NCI-H524 treated with DMSO at 0.1 percent for 48 hours (cell line): ENCODE results near the gene LPXN.
A peak's percentile ranks its signal among the peaks of the same experiment; 100 is the strongest.
"Not testable (repeated sequence)": the region's sequence is repeated elsewhere in the genome, so short reads cannot be mapped to it uniquely, and the experiment has no call there.

Experiments used
- DNase-seq: peaks from one replicate; lab custom pipeline; 2025; lab: John Stamatoyannopoulos, UW

The LPXN gene

DNA sequence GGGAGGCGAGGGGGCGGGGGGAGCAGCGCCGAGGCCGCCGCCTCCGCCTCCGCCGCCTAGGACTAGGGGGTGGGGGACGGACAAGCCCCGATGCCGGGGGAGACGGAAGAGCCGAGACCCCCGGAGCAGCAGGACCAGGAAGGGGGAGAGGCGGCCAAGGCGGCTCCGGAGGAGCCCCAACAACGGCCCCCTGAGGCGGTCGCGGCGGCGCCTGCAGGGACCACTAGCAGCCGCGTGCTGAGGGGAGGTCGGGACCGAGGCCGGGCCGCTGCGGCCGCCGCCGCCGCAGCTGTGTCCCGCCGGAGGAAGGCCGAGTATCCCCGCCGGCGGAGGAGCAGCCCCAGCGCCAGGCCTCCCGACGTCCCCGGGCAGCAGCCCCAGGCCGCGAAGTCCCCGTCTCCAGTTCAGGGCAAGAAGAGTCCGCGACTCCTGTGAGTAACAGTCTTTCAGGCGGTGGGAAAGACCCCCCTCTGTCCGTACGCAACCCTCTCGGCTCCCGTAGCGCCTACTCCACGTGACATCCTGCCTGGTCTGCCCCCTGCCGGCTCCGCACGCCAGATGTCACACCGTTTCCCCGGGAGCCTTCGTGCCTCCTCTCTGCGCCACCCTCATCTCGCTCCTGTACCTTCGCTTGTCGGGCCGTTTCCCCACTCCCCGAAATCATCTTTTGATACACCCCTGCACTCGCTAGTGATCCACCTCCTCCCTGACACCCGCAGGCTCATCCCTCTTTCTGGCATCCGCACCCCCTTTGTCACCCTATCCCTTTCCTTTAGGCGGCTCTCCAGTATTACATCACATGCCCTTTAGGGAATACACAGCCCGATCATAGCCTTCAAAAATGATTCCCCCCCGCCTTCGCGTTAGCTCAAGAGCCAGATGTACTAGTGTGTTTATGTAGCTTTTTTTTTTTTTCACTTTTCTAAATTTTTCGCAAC, 3.8 kb upstream of the LPXN start:
- DNase-seq: peak; percentile 26

DNA sequence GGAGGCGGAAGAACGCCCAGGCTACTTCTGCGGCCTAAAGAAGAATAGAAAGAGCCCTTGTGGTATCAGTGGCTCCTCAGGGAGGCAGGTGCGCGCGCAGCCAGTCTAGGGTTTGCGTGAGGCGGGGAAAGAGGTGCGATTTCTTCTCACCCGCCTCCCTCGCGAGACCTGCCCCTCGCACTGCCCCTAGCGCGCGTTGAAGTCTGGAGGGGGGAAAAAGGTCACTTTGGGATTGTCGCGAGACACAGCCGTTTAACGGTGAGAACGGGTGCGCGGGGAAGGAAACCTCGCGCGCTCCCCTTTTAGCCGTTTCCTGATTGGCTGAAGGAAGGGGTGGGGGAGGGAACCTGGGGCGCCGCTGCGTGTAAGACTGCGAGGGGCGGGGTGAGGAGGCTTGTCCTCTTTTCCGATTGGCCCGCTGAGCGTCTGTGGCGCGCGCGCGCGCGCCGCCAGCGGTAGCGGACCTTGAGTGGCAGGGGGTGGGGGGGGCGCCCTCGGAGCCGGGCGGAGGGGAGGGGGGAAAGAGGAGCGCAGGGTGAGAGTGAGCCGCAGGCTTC, 3.1 kb upstream of the LPXN start, which contains the start of gene ZFP91:
Gene ZFP91 (plus strand): TSS at position 429 of the 557 bp plus-strand sequence. CDS start 219 bp downstream, outside the sequence.
- DNase-seq: peak; percentile 75

DNA sequence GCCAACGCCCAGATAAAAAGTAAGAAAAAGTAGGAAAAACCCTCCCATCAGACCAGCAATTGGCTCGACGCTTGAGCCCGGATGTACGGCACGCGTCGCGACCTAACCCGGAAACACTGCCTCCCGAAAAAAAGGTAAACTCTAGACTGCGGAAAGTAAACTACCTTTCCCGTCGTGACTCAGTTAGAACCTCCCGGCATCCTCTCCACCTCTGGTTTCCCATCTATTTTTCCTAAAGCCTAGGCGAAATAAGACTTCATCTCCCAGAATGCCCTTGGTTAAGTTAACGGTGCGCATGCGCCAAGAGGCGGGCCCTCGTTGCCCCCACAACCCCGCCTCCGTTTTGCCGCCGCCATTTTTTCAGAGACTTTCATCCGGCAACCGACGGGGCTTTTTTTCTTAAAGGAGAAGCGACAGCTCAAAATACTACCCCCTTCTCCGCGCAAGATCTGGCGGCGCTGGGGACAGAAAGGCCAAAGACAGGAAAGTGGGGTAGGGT, 2.5 kb upstream of the LPXN start:
- peak; percentile 97 for DNase-seq

DNA sequence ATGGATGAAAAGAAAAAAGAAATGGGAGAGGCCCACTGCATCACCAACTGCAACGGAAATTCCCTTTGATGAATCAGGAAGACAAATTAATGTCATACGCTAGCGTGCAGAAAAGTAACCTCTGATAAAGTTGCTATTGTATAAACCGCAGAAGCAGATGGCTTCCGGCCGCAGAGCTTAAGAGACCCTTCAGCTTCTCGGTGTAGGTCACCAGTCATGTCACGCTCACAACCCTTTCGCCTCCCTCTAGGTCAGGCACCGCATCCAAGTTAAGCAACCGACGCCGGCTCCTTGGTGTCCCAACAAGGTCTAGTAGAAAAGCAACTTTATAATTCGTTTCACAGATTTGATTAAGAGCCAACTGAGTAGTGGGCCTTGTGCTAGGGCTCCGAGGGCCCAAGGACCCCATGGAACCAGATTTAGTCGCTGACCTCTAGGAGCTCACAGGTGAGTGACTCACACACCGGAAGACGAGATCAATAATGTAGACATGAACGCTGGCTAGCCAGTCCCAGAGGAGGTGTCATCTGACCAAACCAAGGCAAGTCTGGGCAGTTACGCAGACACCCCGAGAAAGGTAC, 2.0 kb upstream of the LPXN start:
- DNase-seq: peak; percentile 8

DNA sequence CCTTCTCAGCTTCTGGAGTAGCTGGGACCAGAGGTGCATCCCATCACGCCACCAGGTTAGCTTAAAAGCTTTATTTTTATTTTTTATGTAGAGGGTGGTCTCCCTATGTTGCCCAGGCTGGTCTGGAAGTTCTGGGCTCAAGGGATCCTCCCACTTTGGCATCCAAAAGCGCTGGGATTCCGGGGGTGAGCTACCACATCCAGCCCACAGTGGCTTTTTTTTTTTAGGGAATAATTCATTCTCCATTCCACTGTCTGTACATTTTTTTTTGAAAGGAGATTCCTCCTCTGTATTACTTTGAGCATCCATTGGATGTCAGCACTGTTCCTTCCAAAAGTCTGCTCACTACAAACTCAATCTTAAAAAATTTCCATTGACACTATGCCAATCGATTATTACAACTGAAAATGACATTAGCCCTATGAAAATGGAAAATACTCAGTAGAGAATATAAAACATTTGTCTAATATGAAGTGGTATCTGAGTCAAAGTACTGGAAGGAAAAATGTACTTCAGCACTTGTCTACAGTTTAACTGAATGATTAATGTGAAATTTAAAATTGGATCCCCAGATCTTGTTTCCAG, 1.3 kb upstream of the LPXN start:
- no peak for DNase-seq

DNA sequence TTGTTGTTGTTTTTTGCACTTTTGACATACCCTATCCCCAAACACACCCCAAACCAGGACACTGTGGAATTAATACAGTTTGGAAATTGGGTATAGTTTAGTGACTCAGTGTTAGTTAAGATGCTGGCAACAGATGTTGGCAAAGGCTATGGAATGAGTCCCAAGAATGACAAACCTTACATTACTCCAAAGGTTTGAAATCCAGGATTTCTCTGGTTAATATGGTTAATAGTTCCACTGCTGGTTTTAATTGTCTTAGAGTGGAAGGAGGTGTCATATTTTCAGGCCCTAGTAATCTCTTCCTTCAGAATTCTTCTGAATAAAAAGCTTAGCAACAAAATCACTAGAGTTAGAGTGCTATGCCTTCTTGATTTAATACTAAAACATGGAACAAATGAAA, 775 bp downstream of the LPXN start:
- no peak for DNase-seq

DNA sequence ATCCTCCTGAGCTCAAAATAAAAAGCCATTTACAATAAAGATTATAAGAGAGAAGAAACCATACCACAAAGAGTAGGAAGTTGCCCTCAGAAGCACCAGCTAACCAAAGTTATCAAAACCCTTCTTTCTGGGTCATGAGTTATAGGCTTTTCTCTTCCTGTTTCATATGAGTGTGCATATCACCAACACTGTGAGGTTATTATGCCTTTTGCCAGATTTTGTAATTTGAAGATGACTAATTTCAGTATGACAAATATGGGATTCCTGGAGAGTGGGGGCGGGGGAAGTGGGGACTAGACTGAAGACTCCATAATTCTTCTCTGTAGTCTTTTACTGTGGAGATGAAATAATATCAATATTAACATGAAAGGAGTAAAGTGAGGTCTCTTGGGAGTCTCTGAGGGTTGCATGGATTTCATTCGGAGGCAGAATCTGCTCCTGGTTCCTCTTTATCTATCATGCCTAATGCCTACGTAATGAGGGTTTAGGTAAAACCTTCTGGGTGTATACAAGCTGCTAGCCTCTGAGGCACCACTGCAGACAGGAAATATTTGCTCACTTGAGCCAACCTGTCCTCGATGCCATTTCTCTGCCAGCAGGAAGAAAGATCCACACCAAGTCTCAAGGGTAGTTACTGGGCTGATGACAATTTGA, 2.1 kb downstream of the LPXN start:
- DNase-seq: no peak

DNA sequence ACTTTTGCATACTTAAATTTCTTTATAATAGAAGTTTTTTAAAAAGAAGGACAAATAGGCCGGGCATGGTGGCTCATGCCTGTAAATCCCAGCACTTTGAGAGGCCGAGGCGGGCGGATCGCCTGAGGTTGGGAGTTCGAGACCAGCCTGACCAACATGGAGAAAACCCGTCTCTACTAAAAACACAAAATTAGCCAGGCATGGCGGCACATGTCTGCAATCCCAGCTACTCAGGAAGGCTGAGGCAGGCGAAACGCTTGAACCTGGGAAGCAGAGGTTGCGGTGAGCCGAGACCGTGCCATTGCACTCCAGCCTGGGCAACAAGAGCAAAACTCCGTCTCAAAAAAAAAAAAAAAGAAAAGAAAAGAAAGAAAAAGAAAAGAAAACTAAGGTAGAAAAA, 2.8 kb downstream of the LPXN start:
- not testable (repeated sequence) for DNase-seq

DNA sequence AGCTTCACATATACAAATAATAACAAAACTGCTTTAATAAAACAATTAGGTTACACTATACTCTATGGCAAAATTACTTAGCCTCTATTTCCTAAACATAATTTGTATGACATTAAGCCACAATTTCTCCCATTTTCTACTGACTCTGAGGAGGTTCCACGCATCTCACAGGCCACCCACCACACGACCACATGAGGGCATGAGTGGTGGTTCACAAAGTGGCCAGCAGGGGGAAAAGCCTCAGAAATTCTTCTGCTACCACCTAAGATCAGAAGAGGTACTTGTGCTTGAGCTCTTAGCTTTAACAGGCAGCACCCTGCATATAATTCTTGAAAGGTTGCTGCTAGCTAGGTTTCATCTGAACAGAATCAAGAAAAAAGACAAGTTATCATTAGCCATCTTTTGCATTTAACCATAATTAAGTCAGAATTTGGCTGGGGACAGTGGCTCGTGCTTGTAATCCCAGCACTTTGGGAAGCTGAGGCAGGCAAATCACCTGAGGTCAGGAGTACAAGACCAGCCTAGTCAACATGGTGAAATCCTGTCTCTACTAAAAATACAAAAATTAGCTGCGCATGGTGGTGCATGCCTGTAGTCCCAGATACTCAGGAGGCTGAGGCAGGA, 7.7 kb downstream of the LPXN start:
- no peak for DNase-seq

DNA sequence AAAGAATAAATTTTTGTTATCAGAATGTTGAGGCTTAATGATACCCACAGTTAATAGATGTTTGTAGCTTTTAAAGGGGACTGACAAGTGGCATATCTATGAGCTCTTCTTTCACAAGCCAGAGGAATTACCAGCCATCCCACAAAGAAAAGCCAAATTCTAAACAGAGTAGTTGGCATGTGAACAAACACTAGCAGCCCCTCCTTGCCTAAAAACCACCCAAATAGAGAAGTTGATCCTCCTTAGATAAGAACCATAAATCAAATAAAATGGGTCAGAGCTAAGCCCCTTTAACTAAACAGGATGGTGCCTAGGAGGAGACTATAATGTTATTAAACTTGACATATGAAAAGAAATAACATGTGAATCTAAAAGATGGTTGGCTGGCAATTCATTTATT, 11.4 kb downstream of the LPXN start:
- DNase-seq: no peak

DNA sequence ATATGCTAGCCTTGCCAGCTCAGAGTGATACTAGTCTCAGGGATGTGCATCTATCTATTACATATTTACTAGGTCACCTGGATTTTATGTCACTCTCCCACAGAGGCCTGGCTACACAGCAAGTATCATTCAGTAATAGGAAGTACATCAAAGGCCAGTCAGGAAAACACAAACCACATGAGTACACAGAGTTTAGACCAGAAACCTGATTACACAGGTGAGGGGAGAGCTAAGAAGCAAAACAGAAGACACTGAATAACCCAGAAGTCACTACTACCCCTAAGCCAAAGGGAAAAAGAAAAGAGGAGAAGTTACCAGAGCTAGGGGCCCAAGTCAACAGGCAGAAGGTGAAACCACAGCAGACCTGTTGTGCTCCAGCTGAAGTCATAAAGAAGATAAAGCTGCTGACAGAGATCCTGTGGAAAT, 13.3 kb downstream of the LPXN start:
- no peak for DNase-seq

DNA sequence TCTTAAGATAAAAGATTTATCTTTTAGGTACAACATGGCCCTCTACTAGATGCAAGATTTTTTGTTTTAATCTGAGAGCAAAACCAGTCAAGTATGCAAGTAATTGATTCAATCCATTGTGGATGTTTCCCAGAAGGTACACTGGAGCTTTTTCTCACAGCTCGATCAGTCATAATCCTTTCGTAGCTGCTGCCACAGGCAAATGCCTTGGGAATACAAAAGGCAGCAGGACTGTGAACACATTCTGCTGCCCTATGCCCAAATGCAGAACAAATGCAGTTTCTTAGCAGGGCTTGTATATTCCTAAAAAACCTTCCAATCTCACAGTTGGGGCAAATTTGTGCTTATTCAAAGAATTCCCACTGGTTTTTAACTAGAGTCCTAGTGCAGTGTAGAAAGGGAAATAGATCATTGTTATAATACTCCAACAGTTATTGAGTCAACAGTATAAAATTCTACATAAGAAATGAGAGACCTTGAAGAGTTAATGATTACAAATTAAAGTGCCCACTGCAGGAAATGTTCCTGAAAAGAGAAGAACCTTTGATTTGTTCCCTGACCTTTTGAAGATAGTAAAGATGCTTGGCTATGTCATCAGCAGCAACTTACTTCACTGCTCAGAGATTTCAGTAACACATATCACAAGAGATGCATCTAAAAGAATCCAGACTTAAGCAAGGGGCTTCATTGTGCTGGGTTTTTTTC, 14.1 kb downstream of the LPXN start:
- DNase-seq: no peak

DNA sequence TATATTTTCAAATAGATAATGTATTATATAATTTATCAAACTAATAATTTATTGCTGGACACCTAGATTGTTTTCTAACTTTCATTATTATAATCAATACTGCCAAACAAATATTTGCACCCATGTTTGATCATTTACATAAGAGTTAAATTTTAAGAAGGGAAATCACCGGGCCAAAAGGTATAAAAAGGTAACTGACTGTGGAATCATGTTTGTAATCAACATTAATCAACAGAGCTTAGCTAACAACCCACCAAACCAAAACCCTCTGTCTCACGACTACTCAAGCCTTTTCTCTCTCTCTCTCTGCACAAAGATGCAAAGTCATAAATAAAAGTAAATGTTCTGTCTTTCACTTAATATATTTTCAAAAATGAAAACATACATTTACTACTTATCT, 14.8 kb downstream of the LPXN start:
- DNase-seq: no peak

DNA sequence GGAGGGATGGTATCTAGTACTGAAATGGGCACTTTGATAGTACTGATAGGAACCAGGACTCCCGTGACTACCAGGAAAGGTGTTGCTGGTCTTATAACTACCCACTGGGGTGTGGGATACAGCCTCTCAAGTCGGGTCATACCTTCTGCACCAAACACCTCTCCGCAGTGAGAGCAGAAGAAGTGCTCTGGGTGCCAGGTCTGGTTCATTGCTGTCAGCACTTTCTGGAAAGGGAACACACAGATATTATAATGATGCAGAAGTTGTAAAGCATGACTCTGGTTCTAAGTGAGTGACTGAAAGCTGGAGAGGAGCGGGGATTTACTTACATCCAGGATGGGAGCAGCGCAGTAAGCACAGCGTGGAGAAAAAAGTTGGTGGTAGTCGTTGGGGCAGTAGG, 26.0 kb downstream of the LPXN start:
- DNase-seq: no peak

DNA sequence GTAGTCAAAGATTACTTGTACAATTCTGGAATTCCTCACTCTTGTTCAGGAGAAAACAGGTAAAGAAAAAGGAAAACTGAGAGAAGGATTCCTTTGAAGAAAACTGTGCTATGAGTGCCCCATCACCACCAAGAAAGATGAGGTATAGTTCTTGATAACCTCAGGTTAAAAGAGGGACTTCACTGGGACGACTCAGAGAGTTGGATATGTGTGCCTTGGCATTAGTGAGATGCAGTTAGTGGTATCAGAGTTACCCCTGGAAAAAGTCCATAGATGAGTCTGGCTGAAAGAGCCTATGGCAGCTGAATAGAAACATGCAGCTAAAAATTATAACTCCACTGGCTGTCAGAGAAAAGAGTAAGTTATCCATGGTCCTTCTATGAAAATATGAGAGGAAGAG, 28.8 kb downstream of the LPXN start:
- DNase-seq: no peak

DNA sequence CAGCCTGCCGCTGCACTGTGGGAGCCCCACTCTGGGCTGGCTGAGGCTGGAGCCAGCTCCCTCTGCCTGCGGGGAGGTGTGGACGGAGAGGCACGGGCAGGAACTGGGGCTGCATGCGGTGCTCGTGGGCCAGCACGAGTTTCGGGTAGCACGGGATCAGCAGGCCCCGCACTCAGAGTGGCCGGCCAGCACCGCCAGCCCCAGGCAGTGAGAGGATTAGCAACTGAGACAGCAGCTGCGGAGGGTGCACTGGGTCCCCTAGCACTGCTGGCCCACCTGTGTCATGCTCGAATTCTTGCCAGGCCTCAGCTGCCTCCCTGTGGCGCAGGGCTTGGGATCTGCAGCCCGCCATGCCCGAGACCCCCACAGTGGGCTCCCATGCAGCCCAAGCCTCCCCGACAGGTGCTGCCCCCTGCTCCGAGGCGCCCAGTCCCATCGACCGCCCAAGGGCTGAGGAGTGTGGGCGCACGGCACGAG, 43.8 kb downstream of the LPXN start:
- no peak for DNase-seq

DNA sequence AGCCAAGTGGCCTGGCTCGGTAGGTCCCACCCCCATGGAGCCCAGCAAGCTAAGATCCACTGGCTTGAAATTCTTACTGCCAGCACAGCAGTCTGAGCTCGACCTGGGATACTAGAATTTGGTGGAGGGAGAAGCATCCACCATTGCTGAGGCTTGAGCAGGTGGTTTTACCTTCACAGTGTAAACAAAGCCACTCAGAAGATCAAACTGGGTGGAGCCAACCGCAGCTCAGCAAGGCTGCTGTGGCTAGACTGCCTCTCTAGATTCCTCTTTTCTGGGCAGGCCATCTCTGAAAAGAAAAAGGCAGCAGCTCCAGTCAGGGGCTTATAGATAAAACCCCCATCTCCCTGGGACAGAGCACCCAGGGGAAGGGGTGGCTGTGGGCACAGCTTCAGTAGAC, 45.4 kb downstream of the LPXN start:
- DNase-seq: no peak

DNA sequence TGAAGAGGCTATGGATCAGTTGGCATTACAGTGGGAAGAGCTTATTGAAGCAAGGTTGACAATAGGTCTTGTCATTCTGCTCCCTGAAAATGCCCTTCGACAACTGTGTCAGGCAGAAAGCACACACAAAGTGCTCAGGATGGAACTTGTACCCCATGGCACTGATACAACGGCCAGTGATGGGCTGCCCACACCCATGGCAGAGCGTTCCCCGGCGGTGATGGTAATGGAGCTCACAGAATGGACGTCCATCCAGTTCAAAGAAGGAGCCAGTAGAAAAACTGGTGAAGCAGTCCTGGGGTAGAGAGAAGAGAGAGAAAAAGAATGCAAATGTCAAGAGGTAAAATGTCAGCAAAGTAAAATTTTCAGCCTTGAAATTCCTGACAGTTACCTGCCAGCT, 48.2 kb downstream of the LPXN start:
- no peak for DNase-seq

DNA sequence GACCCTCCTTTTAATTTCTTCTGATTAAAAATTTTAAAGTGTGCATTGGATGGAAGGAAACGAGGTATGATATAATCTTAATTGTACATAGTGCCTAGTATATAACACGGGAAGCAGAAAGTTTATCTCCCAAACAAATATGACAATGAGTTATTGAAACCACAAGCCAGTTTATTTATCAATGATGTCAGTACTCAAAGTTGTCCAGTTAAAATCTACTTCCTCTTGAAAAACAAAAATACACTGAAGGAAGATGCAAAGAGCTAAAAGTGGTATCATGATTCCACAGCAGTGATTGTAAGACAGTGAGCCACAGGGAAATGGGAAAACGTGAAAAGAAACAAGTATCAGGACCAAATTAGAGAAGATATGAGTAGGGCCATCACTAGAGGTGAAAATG, 48.9 kb downstream of the LPXN start:
- no peak for DNase-seq

DNA sequence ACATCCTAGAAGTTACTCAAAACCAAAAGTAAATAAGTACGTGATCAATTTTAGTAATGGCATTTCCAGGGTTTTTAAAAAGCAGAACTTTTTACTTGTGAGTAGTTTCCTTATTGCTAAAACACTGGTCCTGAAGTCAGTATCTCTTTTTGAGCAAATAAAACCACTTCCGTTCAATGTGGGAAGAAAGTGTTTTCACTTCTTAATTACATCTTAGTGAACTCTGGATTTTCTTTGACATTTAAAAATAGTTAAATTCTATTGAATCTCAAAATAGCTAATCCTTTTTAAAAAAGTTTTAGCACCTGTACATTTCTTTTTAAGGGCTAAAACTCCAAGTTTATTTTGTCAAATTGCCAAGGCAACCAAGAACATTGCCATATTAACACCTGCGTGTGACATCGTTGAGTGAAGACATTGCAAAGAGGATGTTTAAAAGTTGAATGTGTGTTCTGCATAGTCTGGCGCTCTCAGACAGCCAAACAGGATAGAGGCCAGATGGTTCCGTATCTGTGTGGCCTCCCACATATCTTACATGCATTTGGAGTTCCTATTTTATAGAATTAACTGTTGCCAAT, 50.5 kb downstream of the LPXN start:
- no peak for DNase-seq
